ENCODE results near the gene PRODH2. TPM values are rescaled to one million over a fixed set of nuclear protein-coding genes. Genes with fewer than 3 reads are reported as not detected.

The PRODH2 gene
- total RNA-seq, 4 donors from 2014 or later, result 0.13 TPM; not detected in 3

- Histone ChIP-seq H3K4me3 (no peak overlapping the region), H3K36me3 (no peaks in the 10 kb centered on the region), H3K9me3 (no peaks in the 10 kb centered on the region), H3K27me3 (peaks cover 0 to 17% (median 0%) of the 10 kb centered on the region in 3 donors), H3K4me1 (no peaks in the 10 kb centered on the region), H3K27ac (no peak overlapping the region)
- in situ Hi-C loops (cut with MboI; ENCODE audit: low sequenced_read_pairs in 4 of 4) (no loop called here), intact Hi-C loops (cut with DNase I; ENCODE audit: low total_unique reads) (no loop called here)
- TF ChIP-seq CTCF (IDR thresholded peaks at IDR 0.05 in 4 of 5, conservative IDR thresholded peaks at IDR 0.05 in 1 of 5) (no peak), POLR2A (IDR thresholded peaks at IDR 0.05) (no peak)
- ATAC-seq (no peak), DNase-seq (no peak)
These were observed 1.1 kb downstream of the PRODH2 start for GRCh38 chr19:35811317-35812219.

GRCh38 chr19:35807633-35808032 lies 5.0 kb downstream of the PRODH2 start:
- no peak overlapping the region for H3K27ac ChIP-seq
- DNase-seq, result no peak
- no peaks in the 10 kb centered on the region for H3K36me3 ChIP-seq
- no peak overlapping the region for H3K4me3 ChIP-seq
- TF ChIP-seq CTCF (IDR thresholded peaks at IDR 0.05 in 4 of 5, conservative IDR thresholded peaks at IDR 0.05 in 1 of 5), result no peak
- no peak for TF ChIP-seq POLR2A (IDR thresholded peaks at IDR 0.05)
- H3K27me3 ChIP-seq, result peaks cover 0 to 5% (median 0%) of the 10 kb centered on the region in 3 donors
- intact Hi-C loops (cut with DNase I; ENCODE audit: low total_unique reads), result no loop called here
- in situ Hi-C loops (cut with MboI; ENCODE audit: low sequenced_read_pairs in 4 of 4), result no loop called here
- ATAC-seq, result no peak
- H3K9me3 ChIP-seq, result no peaks in the 10 kb centered on the region
- no peaks in the 10 kb centered on the region for H3K4me1 ChIP-seq

GRCh38 chr19:35806597-35806996 lies 6.0 kb downstream of the PRODH2 start:
- Histone ChIP-seq H3K4me1 (no peaks in the 10 kb centered on the region), H3K9me3 (no peaks in the 10 kb centered on the region), H3K27ac (no peak overlapping the region), H3K27me3 (peaks cover 0 to 2% (median 0%) of the 10 kb centered on the region in 3 donors), H3K36me3 (no peaks in the 10 kb centered on the region), H3K4me3 (no peak overlapping the region)
- ATAC-seq, result no peak
- no peak for DNase-seq
- in situ Hi-C loops (cut with MboI; ENCODE audit: low sequenced_read_pairs in 4 of 4) (no loop called here), intact Hi-C loops (cut with DNase I; ENCODE audit: low total_unique reads) (no loop called here)
- TF ChIP-seq POLR2A (IDR thresholded peaks at IDR 0.05) (no peak), CTCF (IDR thresholded peaks at IDR 0.05 in 4 of 5, conservative IDR thresholded peaks at IDR 0.05 in 1 of 5) (no peak)

- Histone ChIP-seq H3K4me1 (no peaks in the 10 kb centered on the region), H3K27ac (no peak overlapping the region), H3K27me3 (no peaks in the 10 kb centered on the region), H3K9me3 (no peaks in the 10 kb centered on the region), H3K36me3 (no peaks in the 10 kb centered on the region), H3K4me3 (no peak overlapping the region)
- in situ Hi-C loops (cut with MboI; ENCODE audit: low sequenced_read_pairs in 4 of 4) (no loop called here), intact Hi-C loops (cut with DNase I; ENCODE audit: low total_unique reads) (no loop called here)
- no peak for ATAC-seq
- no peak for TF ChIP-seq CTCF (IDR thresholded peaks at IDR 0.05 in 4 of 5, conservative IDR thresholded peaks at IDR 0.05 in 1 of 5)
- TF ChIP-seq POLR2A (IDR thresholded peaks at IDR 0.05), result no peak
- no peak for DNase-seq
These were observed 7.0 kb downstream of the PRODH2 start for GRCh38 chr19:35805526-35806102.
